Osteoblast (primary cell): Measurements from ENCODE around the gene DRD2. TPM values are rescaled to one million over a fixed set of nuclear protein-coding genes. Genes with fewer than 3 reads are reported as not detected.

ENCODE experiments used
- DNase-seq: peaks from one replicate; pipeline ENCODE4 v3.0.0; 2011; ENCODE audit warnings: low spot score, mixed read lengths; ENCODE audit not compliant: insufficient read length; ENCODE audit errors: missing footprints
- H2AFZ ChIP-seq: 2 replicates; pipeline ENCODE4 v1.6.0; 2011; ENCODE audit warnings: mild to moderate bottlenecking, low read length
- H3K27ac ChIP-seq: 2 replicates; pipeline ENCODE4 v1.5.1; 2011; ENCODE audit warnings: mild to moderate bottlenecking, low read depth, low read length, moderate library complexity
- H3K27me3 ChIP-seq: 2 replicates; pipeline ENCODE4 v1.6.0; 2012; ENCODE audit warnings: mild to moderate bottlenecking, control low read depth, inconsistent platforms, low read length, moderate library complexity; ENCODE audit not compliant: insufficient read depth
- H3K36me3 ChIP-seq: 2 replicates; pipeline ENCODE4 v1.5.1; 2011; ENCODE audit warnings: mild to moderate bottlenecking, low read length, control low read depth, moderate library complexity; ENCODE audit not compliant: insufficient read depth
- H3K4me1 ChIP-seq: 2 replicates; pipeline ENCODE4 v1.5.1; 2011; ENCODE audit warnings: mild to moderate bottlenecking, low read length, control low read depth, moderate library complexity; ENCODE audit not compliant: insufficient read depth
- H3K4me2 ChIP-seq: 2 replicates; pipeline ENCODE4 v1.6.0; 2011; ENCODE audit warnings: mild to moderate bottlenecking, low read length; ENCODE audit not compliant: insufficient read depth
- H3K4me3 ChIP-seq: fragments of 200-600 bp; sonication (generic); 3 replicates; pipeline ENCODE4 v1.5.1; 2012; ENCODE audit warnings: mild to moderate bottlenecking, low read length, inconsistent platforms; ENCODE audit not compliant: insufficient read depth
- H3K79me2 ChIP-seq: 2 replicates; pipeline ENCODE4 v1.6.0; 2012; ENCODE audit warnings: mild to moderate bottlenecking, low read length, control low read depth, inconsistent platforms; ENCODE audit not compliant: insufficient read depth
- H3K9me3 ChIP-seq: 2 replicates; pipeline ENCODE4 v1.5.1; 2011; ENCODE audit warnings: low read depth, low read length, control low read depth
- H4K20me1 ChIP-seq: 2 replicates; pipeline ENCODE4 v1.6.0; 2012; ENCODE audit warnings: mild to moderate bottlenecking, low read length, control low read depth; ENCODE audit not compliant: insufficient read depth
- total RNA-seq: library from RNA; depleted of rRNA; stranded (reverse); fragments of >200 nt; gene quantifications from 2 replicates; pipeline ENCODE4 v1.2.3, GENCODE V29; 2012
- TF ChIP-seq, protein P1 (sequence below): IDR thresholded peaks from 2 replicates; pipeline ENCODE4 v1.5.1; 2011; ENCODE audit warnings: mild to moderate bottlenecking, low read depth, low read length, moderate library complexity; ENCODE audit errors: extremely low read depth

Gene DRD2
- total RNA-seq, 1 donor, result 0.36 TPM

DNA sequence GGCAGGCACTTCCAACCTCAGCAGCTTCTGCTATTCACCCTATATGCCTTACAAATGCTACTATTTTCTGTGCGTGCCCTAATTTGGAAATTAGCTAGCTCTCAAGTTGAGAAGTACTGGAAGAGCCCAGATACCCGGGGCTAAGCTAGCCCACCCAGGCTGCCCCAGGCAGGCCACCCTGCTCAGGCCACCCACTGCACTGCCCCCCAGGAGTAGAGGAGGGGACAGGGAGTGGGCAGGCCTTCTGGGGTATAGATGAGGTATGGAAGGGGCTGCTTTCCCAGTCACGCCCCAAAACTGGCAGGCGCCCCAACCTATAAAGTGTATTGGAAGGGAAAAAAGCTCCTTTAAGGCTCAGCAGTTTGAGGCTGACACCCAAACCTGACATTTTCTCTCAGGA lies 43.5 kb downstream of the DRD2 start:
- Histone ChIP-seq H3K4me3 (no peak overlapping the region), H3K9me3 (no peaks in the 10 kb centered on the region)
- TF ChIP-seq, protein P1, sequence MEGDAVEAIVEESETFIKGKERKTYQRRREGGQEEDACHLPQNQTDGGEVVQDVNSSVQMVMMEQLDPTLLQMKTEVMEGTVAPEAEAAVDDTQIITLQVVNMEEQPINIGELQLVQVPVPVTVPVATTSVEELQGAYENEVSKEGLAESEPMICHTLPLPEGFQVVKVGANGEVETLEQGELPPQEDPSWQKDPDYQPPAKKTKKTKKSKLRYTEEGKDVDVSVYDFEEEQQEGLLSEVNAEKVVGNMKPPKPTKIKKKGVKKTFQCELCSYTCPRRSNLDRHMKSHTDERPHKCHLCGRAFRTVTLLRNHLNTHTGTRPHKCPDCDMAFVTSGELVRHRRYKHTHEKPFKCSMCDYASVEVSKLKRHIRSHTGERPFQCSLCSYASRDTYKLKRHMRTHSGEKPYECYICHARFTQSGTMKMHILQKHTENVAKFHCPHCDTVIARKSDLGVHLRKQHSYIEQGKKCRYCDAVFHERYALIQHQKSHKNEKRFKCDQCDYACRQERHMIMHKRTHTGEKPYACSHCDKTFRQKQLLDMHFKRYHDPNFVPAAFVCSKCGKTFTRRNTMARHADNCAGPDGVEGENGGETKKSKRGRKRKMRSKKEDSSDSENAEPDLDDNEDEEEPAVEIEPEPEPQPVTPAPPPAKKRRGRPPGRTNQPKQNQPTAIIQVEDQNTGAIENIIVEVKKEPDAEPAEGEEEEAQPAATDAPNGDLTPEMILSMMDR, result no peak

DNA sequence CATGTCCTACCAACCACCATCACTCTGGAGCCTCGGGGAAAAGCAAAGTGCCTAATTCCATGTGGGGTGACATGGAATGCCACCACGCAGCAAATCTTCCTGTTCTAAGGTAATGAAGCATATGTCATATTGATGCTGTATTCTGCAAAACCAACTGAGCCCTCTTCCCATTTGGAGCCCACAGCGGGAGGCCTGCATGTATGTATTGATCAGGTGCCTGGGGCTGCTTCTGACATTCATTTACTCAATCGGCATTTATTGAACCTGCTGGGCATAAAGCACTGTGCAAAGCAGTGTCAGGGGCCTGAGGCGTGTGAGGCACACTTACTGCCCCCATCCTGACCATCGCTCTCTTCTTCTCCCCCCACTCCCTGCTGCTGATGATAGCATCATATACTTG lies 48.5 kb downstream of the DRD2 start:
- no peaks in the 10 kb centered on the region for H4K20me1 ChIP-seq
- TF ChIP-seq, protein P1, result no peak
- DNase-seq, result no peak
- H2AFZ ChIP-seq, result no peak overlapping the region
- H3K79me2 ChIP-seq, result no peaks in the 10 kb centered on the region
- no peaks in the 10 kb centered on the region for H3K9me3 ChIP-seq
- no peak overlapping the region for H3K4me2 ChIP-seq
- peaks cover 12% of the 10 kb centered on the region for H3K27me3 ChIP-seq
- no peaks in the 10 kb centered on the region for H3K36me3 ChIP-seq
- no peak overlapping the region for H3K27ac ChIP-seq
- H3K4me3 ChIP-seq, result no peak overlapping the region
- H3K4me1 ChIP-seq, result no peaks in the 10 kb centered on the region

More for the DNA sequence above, 43.5 kb downstream of the DRD2 start:
- Histone ChIP-seq H3K27ac (no peak overlapping the region), H3K4me2 (no peak overlapping the region), H3K4me1 (no peaks in the 10 kb centered on the region), H3K79me2 (no peaks in the 10 kb centered on the region), H3K27me3 (peaks cover 5% of the 10 kb centered on the region), H2AFZ (no peak overlapping the region), H4K20me1 (no peaks in the 10 kb centered on the region), H3K36me3 (no peaks in the 10 kb centered on the region)
- DNase-seq, result no peak

DNA sequence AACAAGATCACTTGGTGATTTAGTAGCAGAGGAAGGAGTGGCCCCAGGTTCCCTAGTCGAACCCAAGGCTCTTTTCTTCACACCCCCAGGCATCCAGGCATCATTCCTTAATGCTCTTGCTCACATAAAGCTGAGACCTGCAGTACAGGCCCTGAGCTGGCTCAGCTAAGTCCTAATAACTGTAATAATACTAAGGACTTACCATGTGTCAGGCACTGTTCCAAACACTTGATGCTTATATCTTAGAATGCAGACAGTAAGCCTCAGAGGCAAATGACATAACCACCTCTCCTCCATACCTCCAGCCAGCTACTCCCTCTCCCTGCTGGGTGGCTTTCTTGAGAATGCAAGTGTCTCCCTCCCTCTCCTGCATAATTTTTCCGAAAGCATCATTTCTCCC lies 54.4 kb downstream of the DRD2 start:
- H3K9me3 ChIP-seq, result no peaks in the 10 kb centered on the region
- no peak for DNase-seq

DNA sequence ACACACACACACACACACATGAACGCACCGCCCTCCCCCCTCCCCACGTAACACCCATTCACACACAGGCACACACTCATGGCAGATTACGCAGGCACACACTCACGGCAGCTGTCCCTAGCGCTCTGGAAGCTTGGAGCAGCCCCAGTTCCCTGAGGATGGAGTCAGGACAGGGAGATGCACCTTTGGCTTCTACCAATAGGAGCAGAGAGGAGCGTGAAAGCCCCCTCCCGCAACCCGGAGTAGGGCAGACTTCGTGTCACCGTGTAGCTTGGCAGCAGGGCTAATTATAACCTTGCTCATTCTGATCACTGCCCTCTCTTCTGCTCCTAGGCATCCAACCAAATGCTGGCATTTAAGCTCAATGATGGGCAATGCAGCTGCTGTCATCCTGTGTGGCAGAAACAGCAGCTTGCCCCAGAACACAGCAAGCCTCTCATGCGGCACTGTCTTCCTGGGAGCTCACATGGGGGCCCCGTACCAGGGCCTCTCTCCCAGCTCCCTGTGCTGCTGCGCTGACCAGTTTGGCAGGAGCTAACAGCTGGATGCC lies 55.7 kb downstream of the DRD2 start:
- Histone ChIP-seq H3K4me1 (no peaks in the 10 kb centered on the region), H3K79me2 (no peaks in the 10 kb centered on the region), H3K36me3 (no peaks in the 10 kb centered on the region), H3K4me3 (no peak overlapping the region), H3K27ac (no peak overlapping the region), H3K4me2 (no peak overlapping the region), H3K27me3 (peaks cover 25% of the 10 kb centered on the region), H2AFZ (no peak overlapping the region), H3K9me3 (no peaks in the 10 kb centered on the region), H4K20me1 (no peaks in the 10 kb centered on the region)
- no peak for DNase-seq
- TF ChIP-seq, protein P1, result no peak

More for the DNA sequence above, 54.4 kb downstream of the DRD2 start:
- TF ChIP-seq, protein P1, result no peak
- H3K27me3 ChIP-seq, result peaks cover 27% of the 10 kb centered on the region
- no peaks in the 10 kb centered on the region for H3K36me3 ChIP-seq
- H4K20me1 ChIP-seq, result no peaks in the 10 kb centered on the region
- H3K4me1 ChIP-seq, result no peaks in the 10 kb centered on the region
- H3K79me2 ChIP-seq, result no peaks in the 10 kb centered on the region
- H2AFZ ChIP-seq, result no peak overlapping the region
- H3K4me3 ChIP-seq, result no peak overlapping the region
- H3K27ac ChIP-seq, result no peak overlapping the region
- no peak overlapping the region for H3K4me2 ChIP-seq
